ENCODE measurements around the gene IGF2R.
"Not testable (repeated sequence)": the region's sequence is repeated elsewhere in the genome, so short reads cannot be mapped to it uniquely, and the experiment has no call there.

The IGF2R gene

DNA sequence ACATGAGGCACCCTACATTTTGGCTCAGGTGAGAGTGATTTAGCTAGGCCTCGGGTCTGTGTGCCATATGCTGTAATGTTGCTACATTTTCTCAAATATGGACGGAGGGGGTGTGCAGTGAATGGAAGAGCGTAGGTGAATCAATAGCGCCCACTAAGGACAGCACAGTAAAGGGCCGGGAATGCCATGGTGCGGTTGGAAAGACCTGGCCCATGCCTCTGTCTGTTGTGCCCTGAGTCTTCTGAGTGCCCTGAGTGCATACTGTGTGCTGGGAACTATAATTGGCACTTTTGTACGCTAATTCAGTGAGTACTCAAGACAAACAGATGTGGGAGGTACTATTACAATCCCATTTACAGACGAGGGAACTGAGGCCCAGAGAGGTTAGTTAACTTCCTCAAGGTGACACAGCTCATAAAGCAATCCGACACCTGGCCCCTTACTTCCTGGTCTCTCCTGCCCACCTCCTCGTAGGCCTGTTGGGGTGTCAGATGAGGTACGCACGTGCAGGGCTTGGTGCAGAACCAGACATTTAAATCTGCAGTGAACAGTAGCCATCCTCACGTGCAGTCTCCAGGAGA lies 170.0 kb downstream of the IGF2R start:
- DNase-seq (ENCODE audit: low read depth in 3 of 3) = no peak

DNA sequence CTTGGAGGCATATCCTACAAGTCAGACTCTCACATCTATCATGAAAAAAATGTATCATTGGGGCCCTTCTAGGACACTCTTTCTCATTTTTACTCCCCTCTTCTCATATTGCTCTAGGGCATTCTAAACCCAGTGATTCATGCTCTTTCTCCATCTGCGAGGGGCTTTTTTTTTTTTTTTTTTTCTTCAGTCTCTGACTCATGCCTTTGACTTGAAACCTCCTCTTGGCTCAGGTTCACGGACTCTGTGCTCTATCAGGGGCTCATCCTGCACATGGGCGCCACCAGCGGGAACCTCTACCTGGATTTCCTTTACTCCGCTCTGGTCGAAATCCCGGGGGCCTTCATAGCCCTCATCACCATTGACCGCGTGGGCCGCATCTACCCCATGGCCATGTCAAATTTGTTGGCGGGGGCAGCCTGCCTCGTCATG lies 170.6 kb downstream of the IGF2R start:
- no peak for DNase-seq (ENCODE audit: low read depth in 3 of 3)

DNA sequence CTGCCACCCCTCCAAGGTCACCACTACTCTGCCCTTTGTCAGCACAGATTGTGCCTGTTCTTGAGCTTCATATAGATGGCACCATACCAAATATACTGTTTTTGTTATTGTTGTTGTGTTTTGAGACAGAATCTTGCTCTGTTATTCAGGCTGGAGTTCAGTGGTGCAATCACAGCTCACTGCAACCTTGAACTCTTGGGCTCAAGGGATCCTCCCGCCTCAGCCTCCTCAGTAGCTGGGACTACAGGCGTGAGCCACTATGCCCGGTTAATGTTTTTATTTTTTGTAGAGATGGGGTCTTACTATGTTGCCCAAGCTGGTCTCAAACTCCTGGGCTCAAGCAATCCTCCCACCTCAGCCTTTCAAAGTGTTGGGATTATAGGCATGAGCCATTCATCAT lies 171.6 kb downstream of the IGF2R start:
- not testable (repeated sequence) for DNase-seq (ENCODE audit: low read depth in 3 of 3)

DNA sequence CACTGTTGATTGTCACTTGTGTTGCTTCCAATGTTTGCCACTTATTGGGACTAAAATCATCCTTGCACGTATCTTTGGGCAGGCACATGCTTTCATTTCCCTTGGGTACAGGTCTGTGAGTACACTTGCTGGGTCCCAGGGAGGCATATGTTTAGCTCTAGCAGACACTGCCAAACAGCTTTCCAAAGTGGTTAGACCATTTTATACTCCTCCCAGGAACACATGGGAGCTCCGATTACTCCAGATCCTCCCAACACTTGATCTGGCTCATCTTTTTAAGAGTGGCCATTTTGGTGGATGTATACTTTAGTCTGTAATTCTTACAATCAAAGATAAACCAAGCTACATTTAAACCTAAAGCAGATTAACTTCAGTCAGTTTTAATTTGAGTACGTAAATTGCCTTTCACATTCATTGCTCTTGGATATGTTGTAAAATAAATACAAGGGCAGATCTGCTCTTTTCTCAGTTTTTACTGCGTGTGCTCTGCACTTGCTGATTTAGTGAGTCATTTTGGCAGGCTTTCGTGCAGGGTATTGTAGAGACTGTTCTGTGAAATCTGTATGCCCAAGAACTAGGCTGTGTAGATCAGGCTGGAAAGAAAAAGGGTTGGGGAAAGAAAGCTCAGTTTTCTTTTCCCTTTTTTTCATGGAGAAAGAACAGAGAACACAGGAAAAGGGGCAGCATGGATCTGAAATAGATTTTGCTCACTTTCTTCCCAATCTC lies 172.3 kb downstream of the IGF2R start:
- DNase-seq (ENCODE audit: low read depth in 3 of 3) = no peak

DNA sequence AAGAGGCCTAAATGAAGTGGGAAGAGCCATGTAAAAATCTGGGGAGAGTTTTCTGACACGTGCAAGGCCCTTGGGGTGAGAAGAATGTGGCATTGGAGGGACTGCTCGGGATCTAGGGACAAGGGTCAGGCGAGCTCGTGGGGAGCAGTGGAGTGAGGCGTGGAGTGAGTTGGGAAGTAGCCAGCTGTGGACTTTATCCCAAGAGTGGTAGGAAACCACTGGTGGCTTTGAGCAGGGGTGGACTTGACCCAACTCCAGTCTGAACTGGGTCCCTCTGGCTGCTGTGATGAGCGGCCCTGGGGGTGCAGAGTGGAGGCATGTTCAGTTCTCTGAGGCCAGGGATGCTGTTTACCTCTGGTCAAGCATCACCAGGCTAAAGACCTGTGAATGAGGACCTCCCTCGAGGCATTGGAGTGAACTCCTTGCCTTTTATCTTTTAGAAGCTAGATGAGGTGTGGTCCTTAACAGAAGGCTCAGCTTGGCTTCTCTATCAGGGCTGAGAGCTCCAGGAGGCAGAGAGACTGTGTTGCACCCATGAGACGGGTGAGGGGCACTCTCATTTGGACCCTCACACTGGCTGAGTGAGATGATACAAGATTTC lies 173.3 kb downstream of the IGF2R start:
- no peak for DNase-seq (ENCODE audit: low read depth in 3 of 3)

DNA sequence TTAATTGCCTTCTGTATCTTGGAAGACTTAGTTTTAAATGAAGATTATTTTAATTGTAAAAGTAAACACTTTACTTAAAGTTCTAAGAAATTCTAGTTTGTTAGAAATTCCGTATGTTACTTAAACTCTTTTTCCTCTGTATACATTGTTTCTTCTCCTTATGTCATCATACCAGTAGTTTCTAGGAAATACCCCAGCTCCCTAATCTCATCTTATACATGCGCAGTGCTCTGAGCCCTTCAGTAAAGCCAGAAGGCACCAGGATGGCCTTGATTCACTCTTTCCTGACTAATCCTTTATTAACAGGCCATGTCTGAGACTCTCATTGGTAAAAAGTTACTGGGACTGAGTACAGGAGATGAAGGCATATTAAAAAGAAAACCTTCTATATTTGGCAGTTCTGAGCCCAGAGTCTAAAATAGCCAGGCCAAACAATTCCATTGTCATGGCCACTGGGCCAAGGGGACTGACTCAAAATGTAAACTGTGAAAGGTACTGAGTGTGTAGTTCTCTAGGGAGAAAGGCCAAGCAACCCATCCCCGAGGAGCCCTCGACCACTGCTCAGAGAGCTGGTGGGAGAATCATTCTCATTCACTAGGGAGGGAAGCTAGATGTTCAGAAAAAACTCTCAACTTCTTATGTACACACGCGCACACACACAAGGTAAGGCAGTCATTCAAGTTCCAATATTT lies 177.7 kb downstream of the IGF2R start:
- no peak for DNase-seq (ENCODE audit: low read depth in 3 of 3)

DNA sequence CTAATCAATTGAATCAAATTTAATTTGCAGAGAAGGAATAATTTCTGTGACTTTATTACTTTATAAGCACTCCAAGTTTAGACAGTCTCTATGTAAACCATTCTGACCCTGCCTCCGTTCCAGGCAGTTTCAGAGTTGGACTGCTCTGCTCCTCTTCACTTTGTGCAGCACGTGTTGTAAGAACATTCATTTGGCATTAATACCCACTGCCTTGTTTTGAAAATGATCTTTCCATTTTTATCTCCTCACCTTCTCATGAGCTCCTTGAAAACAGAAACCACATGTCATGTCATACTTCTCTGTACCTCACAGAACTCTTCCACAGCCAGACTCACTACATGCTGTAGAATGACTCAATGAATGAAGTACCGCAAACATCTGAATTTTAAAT lies 178.3 kb downstream of the IGF2R start:
- DNase-seq (ENCODE audit: low read depth in 3 of 3) = no peak

DNA sequence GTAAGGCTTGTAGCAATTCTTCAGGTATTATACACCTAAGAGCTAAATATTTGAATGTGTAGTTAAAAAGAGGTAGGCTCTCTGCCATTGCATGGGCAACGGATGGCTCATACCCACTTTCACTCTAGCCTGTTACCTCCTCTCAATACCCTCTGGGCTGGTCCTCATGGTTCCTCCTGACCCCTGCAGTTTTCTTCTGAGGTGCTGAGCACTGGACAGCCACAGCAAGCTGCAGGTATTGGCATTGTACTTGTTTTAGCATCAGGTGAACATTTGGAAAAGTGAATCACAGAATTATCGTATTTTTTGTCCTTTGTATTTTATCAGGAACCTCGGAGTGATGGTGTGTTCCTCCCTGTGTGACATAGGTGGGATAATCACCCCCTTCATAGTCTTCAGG lies 185.6 kb downstream of the IGF2R start:
- DNase-seq (ENCODE audit: low read depth in 3 of 3) = no peak

DNA sequence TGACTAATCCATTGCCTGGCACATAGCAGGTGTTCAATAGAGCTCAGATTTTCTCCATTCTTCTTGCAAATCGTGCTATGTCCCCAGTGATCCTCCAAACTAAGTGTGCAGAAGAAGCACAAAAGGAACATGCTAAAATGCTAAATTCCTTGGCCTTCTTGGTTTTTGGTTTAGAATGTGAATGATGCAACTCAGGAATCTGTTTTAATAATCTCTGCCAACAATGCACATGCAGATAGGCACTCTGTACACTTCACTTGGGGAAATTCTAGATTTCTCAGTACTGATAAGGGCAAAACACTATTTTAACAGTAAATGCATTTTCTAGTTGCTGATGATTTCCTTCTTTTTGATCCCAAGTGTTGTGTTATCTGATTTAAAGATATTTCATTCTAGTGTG lies 188.0 kb downstream of the IGF2R start:
- no peak for DNase-seq (ENCODE audit: low read depth in 3 of 3)

DNA sequence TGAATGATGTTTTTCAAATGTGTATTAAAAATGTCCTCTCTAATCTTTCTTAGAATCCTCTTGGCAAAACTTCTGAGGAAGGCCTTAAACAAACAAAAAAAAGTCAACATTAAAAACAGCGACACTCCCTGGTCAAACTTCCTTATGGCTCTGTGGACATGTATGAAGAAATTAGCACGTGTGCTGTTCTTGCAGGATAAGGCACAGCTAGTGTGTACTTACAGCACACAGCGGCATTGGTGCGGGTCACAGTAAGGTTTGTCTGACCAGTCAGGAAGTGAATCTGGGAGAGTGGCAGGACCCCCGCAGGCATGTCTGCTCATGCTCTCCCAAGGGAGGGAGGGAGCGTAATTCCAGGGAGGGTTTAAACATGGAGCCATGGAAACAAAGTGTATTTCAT lies 191.6 kb downstream of the IGF2R start:
- no peak for DNase-seq (ENCODE audit: low read depth in 3 of 3)
